Measurements from ENCODE around the gene ABCD1. TPM values are rescaled to one million over a fixed set of nuclear protein-coding genes. Genes with fewer than 3 reads are reported as not detected.
A peak's percentile ranks its signal among the peaks of the same experiment; 100 is the strongest.

ABCD1 gene
- total RNA-seq, 2 experiments from 2014 or later, result 8.6 to 9.2 TPM

GRCh38 chrX:153750127-153750774 is 25.6 kb downstream of the ABCD1 start:
- Histone ChIP-seq H3K9me3 (ENCODE audit: control insufficient read depth in 1 of 2, insufficient read depth in 1 of 2, low read length in 2 of 2) (no peaks in the 10 kb centered on the region), H3K4me3 (ENCODE audit: low read length) (no peak overlapping the region), H3K4me1 (ENCODE audit: insufficient read depth, low read length) (no peaks in the 10 kb centered on the region), H3K36me3 (ENCODE audit: insufficient read depth, low read length) (no peaks in the 10 kb centered on the region), H3K27ac (ENCODE audit: low read depth in 1 of 2, low read length in 2 of 2) (no peak overlapping the region), H3K27me3 (ENCODE audit: control insufficient read depth in 1 of 2, insufficient read depth in 2 of 2, low read length in 2 of 2) (no peaks in the 10 kb centered on the region)
- Mint-ChIP-seq H3K4me1 (ENCODE audit: low read depth) (no peaks in the 10 kb centered on the region), H3K4me3 (no peak overlapping the region), H3K27ac (no peak overlapping the region), H3K36me3 (ENCODE audit: low read depth) (no peaks in the 10 kb centered on the region), H3K27me3 (no peaks in the 10 kb centered on the region), H3K9me3 (no peaks in the 10 kb centered on the region)
- intact Hi-C loops (cut with DNase I, micrococcal nuclease), result loop anchor here in 1 of 2 experiments (10.0 kb wide), 1 partner anchor 65 kb away; the partner anchor contains the start of gene SLC6A8
- DNase-seq, result no peak
- no peak for TF ChIP-seq CTCF (IDR thresholded peaks at IDR 0.05)
- no peak for ATAC-seq (ENCODE audit: poor library complexity)
- ChIA-PET POLR2A (no interaction called here), CTCF (no interaction called here)

- no peaks in the 10 kb centered on the region for H3K27me3 Mint-ChIP-seq
- no peaks in the 10 kb centered on the region for H3K4me1 Mint-ChIP-seq (ENCODE audit: low read depth)
- CTCF ChIA-PET, result no interaction called here
- H3K36me3 ChIP-seq (ENCODE audit: insufficient read depth, low read length), result no peaks in the 10 kb centered on the region
- intact Hi-C loops (cut with DNase I, micrococcal nuclease), result loop anchor here in 1 of 2 experiments (10.0 kb wide), 1 partner anchor 70 kb away; the partner anchor contains the start of gene SLC6A8
- POLR2A ChIA-PET, result no interaction called here
- ATAC-seq (ENCODE audit: poor library complexity) (no peak), DNase-seq (peak in 1 of 14 experiments; percentile 20)
- H3K4me1 ChIP-seq (ENCODE audit: insufficient read depth, low read length), result no peaks in the 10 kb centered on the region
- H3K27ac ChIP-seq (ENCODE audit: low read depth in 1 of 2, low read length in 2 of 2), result no peak overlapping the region
- no peak for TF ChIP-seq CTCF (IDR thresholded peaks at IDR 0.05)
- no peaks in the 10 kb centered on the region for H3K9me3 ChIP-seq (ENCODE audit: control insufficient read depth in 1 of 2, insufficient read depth in 1 of 2, low read length in 2 of 2)
- no peak overlapping the region for H3K4me3 ChIP-seq (ENCODE audit: low read length)
- H3K9me3 Mint-ChIP-seq, result no peaks in the 10 kb centered on the region
- no peak overlapping the region for H3K27ac Mint-ChIP-seq
- H3K4me3 Mint-ChIP-seq, result no peak overlapping the region
- no peaks in the 10 kb centered on the region for H3K36me3 Mint-ChIP-seq (ENCODE audit: low read depth)
- H3K27me3 ChIP-seq (ENCODE audit: control insufficient read depth in 1 of 2, insufficient read depth in 2 of 2, low read length in 2 of 2), result no peaks in the 10 kb centered on the region
Measured at GRCh38 chrX:153755136-153755535, 30.5 kb downstream of the ABCD1 start.

GRCh38 chrX:153761863-153762262 is 37.2 kb downstream of the ABCD1 start:
- intact Hi-C loops (cut with DNase I, micrococcal nuclease), result loop anchor here in 1 of 2 experiments (10.0 kb wide), 1 partner anchor 123 kb away; the partner anchor contains the start of gene L1CAM

More at GRCh38 chrX:153761863-153762262, 37.2 kb downstream of the ABCD1 start:
- no peaks in the 10 kb centered on the region for H3K27me3 ChIP-seq (ENCODE audit: control insufficient read depth in 1 of 2, insufficient read depth in 2 of 2, low read length in 2 of 2)
- ATAC-seq (ENCODE audit: poor library complexity), result no peak
- Mint-ChIP-seq H3K4me3 (no peak overlapping the region), H3K9me3 (no peaks in the 10 kb centered on the region), H3K36me3 (ENCODE audit: low read depth) (no peaks in the 10 kb centered on the region), H3K4me1 (ENCODE audit: low read depth) (peaks cover 4% of the 10 kb centered on the region), H3K27ac (no peak overlapping the region), H3K27me3 (no peaks in the 10 kb centered on the region)
- H3K36me3 ChIP-seq (ENCODE audit: insufficient read depth, low read length), result no peaks in the 10 kb centered on the region
- H3K4me1 ChIP-seq (ENCODE audit: insufficient read depth, low read length), result peaks cover 5% of the 10 kb centered on the region
- H3K9me3 ChIP-seq (ENCODE audit: control insufficient read depth in 1 of 2, insufficient read depth in 1 of 2, low read length in 2 of 2), result no peaks in the 10 kb centered on the region
- TF ChIP-seq CTCF (IDR thresholded peaks at IDR 0.05), result no peak
- no peak for DNase-seq
- H3K4me3 ChIP-seq (ENCODE audit: low read length), result no peak overlapping the region
- H3K27ac ChIP-seq (ENCODE audit: low read depth in 1 of 2, low read length in 2 of 2), result no peak overlapping the region
- ChIA-PET POLR2A (no interaction called here), CTCF (no interaction called here)

Measured in CD4-positive, alpha-beta T cell (primary cell).